Measurements from ENCODE around the gene LRRC4C.

LRRC4C gene

DNA sequence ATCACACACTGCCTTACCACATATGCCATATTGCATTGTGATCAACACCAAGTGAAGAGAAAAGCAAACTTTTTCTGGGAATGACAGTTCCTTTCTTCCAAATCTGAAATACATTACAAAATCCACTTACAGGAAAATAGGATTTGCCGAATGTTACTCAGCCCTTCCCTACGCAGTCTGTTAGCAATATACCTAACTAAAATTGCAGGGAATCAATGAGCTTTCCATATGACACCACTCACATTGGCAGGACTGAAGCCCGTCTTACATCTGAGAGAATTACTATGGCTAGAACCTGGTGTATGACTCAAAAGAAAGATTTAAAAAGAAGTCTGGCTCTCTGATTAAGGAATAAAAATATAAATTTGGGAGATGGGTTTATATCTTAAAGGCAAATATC, 136.0 kb downstream of the LRRC4C start:
- DNase-seq (ENCODE audit: low read depth) = no peak

GRCh38 chr11:41320653-41321052, 138.8 kb downstream of the LRRC4C start:
- DNase-seq (ENCODE audit: low read depth) = no peak

- no peak for DNase-seq (ENCODE audit: low read depth)
These were observed 139.2 kb downstream of the LRRC4C start for GRCh38 chr11:41320238-41320637.

DNA sequence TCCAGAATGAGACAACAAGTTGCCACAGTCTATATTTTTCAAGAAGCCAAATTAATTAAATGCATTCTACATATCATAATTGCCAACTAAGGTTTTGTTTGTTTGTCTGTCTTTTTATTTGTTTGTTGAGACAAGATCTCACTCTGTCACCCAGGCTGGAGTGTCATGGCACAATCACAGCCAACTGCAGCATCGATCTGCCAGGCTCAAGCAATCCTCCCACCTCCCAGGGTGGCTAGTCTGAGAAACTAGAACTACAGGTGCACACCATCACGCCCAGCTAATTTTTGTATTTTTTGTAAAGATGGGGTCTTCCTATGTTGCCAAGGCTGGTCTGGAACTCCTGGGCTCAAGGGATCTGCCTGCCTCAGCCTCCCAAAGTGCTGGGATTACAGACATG, 140.0 kb downstream of the LRRC4C start:
- DNase-seq (ENCODE audit: low read depth) = no peak

GRCh38 chr11:41316751-41317150, 142.7 kb downstream of the LRRC4C start:
- no peak for DNase-seq (ENCODE audit: low read depth)

DNA sequence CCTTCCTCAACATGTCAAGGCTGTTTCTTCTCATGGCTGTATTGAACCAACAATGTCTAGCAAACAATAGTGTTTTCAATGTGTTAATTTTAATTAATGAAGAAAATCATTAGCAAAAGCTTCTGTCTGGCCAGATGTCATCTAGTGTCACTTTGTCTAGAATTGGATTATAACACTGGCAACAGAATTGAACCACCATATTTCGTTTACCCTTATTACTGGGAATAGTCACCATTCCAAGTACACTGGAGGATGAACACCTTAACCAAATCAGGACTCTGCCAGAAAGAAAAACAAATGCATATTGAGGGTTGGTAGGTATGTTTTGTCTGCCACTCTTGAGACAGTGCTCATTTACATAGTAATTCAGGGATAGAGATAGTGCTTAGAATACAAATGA, 146.2 kb downstream of the LRRC4C start:
- no peak for DNase-seq (ENCODE audit: low read depth)

- no peak for DNase-seq (ENCODE audit: low read depth)
These were observed 149.7 kb downstream of the LRRC4C start for GRCh38 chr11:41309716-41310115.

DNA sequence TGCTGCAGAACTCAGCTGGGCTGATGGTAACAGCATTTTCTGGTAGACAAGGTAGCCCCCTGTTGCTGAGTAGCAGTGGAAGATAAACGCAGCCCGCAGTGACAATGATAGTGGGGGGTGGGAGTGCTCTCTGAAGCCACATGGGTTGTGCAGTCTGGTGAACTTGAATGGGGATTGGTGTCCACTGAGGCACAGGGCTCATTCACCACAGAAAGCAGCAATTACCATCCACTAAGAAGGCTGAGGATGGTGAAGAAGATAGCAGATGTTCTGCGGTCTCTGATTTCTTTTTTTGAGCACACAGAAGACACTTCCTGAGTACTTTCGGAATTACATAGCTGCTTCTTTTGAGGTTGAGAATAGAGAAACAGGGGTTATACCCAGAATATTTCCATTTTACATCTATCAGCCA, 150.3 kb downstream of the LRRC4C start:
- no peak for DNase-seq (ENCODE audit: low read depth)

- DNase-seq (ENCODE audit: low read depth) = no peak
These were observed 151.2 kb downstream of the LRRC4C start for GRCh38 chr11:41308286-41308685.

- no peak for DNase-seq (ENCODE audit: low read depth)
These were observed 152.0 kb downstream of the LRRC4C start for GRCh38 chr11:41307296-41308080.

DNA sequence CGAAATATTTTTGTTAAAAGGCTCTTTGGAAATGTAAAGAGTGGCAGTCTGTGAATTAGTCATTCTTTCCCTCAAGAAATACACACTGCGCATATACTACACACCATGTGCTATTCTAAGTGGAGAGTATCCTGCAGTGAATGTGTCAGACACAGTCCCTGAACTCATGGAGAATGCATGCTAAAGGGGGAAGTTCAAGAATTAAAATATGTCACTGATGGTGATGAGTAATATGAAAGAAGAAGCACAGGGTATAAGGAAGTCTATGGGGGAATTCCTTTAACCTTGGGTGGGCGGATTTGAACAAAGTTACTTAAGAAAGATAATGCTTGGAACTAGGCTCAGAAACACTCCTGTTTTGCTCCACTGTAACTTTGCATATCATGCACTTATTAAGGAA, 153.0 kb downstream of the LRRC4C start:
- no peak for DNase-seq (ENCODE audit: low read depth)

DNA sequence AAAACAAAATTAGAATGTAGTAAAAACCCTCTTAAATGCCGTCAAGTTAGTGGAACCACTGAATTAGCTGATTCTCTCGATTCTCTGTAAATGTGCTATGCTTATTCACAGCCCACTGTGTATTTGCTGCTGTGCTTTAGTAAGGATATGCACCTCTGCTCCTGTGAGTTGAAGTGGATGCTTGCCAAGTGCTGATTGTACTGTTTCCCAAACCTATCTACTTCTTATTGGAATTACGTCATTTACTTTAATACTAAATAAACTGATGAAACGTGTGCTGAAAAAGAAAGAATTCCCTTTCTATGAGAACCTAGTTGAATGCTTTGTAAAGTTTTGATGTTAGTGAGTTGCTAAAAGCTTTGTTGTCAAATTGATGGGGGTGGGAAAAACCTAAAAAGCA, 158.4 kb downstream of the LRRC4C start:
- no peak for DNase-seq (ENCODE audit: low read depth)

DNA sequence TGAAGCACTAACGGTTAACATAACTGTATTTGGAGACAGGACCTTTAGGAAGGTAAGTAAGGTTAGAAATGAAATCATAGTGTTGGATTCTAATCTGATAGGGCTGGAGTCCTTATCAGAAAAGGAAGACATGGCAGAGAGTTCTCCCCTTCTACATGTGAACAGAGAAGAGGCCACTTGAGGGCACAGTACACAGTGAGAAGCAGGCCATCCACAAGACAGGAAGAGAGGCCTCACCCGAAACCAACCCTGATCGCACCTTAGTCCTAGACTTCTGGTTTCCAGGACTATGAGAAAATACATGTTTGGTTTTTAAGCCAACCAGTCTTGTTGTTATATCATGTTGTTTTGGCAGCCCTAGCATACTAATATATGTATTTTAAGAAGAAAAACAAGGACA, 170.0 kb downstream of the LRRC4C start:
- no peak for DNase-seq (ENCODE audit: low read depth)

DNA sequence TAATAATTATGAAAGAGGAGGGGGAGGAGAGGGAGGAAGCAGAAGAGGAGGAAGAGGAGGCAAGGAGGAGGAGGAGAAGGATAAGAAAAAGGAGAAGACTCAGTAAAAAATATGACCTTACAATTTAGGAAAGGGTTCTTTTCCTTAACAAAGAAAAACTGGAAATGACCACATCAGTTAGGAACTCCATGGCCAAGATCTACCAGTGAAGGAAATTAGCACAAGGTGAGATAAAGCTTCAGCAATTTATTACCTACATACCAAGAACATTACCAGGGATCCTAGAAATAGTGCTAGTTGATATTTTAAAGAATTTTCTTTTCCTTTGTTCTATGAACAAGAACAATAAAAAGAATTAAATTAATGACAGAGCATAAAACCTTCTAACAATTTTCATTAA, 172.7 kb downstream of the LRRC4C start:
- DNase-seq (ENCODE audit: low read depth) = no peak

DNA sequence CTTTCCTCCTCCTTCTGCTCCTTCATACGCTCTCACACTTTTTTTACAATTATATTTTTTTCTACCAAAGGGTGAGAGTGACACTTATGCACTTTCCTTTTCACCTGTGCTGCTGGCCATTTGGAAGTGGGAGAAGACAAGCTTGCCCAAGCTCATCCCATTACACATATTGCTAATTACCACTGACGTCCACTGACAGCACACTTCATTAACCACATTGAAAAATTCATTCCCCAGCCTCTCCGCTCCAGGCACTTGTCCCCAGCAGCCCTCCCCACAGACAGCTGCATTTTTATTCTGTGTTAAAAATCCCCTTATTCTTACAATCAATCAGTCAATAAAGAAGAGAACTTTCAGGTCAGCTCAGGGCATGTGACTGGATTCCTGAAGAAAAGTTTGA, 175.1 kb downstream of the LRRC4C start:
- no peak for DNase-seq (ENCODE audit: low read depth)

DNA sequence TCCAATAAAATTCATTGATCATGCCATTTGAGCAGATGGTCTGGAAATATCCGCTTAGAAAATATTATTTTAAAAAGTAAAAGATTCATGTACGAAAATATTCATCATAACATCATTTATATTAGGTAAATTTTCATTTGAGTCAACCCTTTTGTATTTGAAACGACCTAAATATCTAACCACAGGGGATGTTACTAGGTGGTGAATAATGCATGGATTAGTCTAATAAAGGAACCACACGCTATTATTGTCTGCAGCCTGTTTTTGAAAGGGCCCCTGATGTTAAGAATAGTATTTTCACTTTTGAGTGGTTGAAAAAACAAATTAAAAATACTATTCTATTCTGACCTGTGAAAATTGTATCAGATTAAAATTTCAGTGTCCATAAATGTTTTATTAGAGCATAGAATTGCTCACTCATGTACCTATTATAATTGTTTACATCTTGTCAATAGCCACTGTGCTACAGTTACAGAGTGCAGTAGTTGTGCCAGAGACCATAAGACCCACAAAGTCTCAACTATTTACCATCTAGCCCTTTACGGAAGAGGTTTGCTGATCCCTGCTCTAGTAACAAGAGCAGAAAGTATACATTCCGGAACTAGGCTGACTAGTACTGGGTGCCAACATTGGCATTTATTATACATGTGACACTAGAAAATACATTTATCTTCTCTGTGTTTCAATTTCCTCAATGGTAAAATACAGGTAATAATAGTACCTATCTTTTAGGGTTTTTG, 176.1 kb downstream of the LRRC4C start:
- no peak for DNase-seq (ENCODE audit: low read depth)

- DNase-seq (ENCODE audit: low read depth) = no peak
These were observed 177.1 kb downstream of the LRRC4C start for GRCh38 chr11:41282395-41282794.

- no peak for DNase-seq (ENCODE audit: low read depth)
These were observed 178.2 kb downstream of the LRRC4C start for GRCh38 chr11:41281131-41281742.

- no peak for DNase-seq (ENCODE audit: low read depth)
These were observed 184.6 kb downstream of the LRRC4C start for GRCh38 chr11:41274831-41275230.

DNA sequence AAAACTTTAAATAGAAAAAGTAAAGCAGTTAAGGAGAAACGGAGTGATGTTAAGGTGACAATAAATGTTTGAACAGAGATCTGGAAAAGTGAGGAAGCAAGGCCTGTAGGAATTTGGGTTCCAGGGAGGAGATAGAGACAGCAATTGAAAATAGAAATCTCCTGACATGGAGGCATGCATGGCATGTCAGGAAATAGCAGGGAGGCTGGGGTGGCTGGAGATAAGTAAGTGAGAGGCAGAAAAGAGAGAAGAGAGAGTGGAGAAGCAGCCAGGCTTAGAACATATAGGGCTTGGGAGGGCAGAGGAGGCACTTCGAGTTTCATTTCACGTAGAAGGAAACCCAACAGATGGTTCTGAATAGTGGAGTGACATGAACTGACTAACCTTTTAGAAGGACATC, 185.5 kb downstream of the LRRC4C start:
- DNase-seq (ENCODE audit: low read depth) = no peak

GRCh38 chr11:41267451-41267850, 192.0 kb downstream of the LRRC4C start:
- no peak for DNase-seq (ENCODE audit: low read depth)

- DNase-seq (ENCODE audit: low read depth) = no peak
These were observed 203.4 kb downstream of the LRRC4C start for GRCh38 chr11:41256041-41256440.

DNA sequence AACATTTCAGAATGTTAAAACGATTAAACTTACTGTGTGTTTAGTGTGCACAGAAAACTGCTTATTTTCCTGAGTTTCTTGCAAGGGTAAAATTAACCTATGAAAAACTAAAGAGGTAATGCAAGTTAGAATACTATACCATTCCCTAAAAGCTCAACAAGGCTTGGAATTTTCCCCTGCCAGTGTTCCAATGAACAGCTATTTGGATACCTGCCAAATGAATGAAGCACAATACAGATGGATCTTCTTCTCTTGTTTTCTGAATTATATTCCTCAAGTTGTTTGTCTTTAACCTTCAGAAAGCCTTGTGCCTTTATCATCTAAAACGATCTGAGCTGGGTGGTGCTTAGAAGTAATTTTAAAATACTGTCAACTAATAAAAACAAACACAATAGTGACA, 204.5 kb downstream of the LRRC4C start:
- DNase-seq (ENCODE audit: low read depth) = no peak
